ENCODE measurements around the gene ZNF230.

Gene ZNF230

GRCh38 chr19:44042147-44042546, 39.4 kb downstream of the ZNF230 start:
- no peak for DNase-seq (ENCODE audit: low read depth)

DNA sequence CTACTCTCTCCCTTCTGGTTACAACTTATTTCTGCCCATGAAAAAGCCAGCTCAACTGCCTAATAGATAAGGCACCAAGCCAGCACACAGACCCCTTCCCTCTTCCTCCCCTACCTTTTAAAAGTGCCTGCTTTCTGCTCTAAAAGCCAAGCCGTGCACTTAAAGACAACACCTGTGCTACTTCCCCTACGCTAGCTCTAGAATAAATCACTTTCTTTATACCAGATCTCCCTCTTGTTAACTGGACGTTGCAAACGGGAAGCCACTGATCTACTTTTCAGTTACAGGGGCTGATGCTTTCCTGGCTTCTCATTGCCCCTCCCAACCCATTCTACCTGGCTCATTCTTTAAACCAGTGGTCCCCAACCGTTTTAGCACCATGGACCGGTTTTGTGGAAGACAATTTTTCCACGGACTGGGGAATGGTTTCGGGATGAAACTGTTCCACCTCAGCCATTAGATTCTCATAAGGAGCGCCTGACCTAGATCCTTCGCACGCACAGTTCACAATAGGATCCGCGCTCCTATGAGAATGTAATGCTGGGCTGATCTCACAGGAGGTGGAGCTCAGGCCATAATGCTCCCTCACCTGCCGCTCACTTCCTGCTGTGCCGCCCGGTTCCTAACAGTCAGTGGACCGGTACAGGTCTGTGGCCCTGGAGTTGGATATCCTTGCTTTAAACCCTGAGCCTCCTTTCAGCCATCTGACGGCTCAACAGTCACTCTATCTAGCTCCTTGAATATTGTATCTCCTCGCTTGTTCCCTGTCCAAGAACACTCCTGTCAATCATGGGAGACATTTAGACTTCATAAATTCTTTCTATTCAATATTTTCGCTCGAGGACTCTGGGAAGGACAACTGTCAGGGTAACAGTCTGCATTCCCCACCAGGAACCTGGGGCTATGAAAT, 48.2 kb downstream of the ZNF230 start:
- DNase-seq (ENCODE audit: low read depth) = no peak

- peak; percentile 59 for DNase-seq (ENCODE audit: low read depth)
These were observed 49.1 kb downstream of the ZNF230 start, which contains the start of gene ZNF223 for GRCh38 chr19:44051650-44052402. Gene ZNF223 (plus strand): TSS chr19:44052036. CDS start chr19:44055177, 3,141 bp downstream.

DNA sequence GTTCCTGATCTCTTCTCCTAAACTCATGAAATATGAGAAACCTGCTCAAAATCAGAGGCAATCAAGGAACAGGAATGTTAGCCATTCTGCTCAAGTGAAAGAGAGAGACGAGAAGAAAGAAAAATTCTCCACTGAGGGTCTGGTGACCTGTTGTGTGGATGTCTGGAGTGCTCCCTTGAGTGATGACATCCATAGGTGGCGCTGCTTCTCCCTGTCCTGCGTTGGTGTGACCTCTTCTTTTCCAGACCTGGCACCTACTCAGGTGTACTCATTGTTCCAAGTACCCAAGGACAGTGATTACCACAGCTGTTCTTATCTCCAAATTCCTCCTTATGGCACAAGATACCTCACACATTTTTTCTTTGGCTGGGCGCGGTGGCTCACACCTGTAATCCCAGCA, 53.1 kb downstream of the ZNF230 start:
- DNase-seq (ENCODE audit: low read depth) = no peak

- DNase-seq (ENCODE audit: low read depth) = no peak
These were observed 56.5 kb downstream of the ZNF230 start for GRCh38 chr19:44059229-44059628.

- DNase-seq (ENCODE audit: low read depth) = no peak
These were observed 58.3 kb downstream of the ZNF230 start for GRCh38 chr19:44061038-44061437.

Data from stimulated activated CD8-positive, alpha-beta memory T cell treated with anti-CD3 and anti-CD28 coated beads, Interleukin-4, amount 100 ng/mL, for 24 hours (primary cell).